Astrocyte (in vitro differentiated cells and primary cell): ENCODE data around the gene EXOC6B. TPM values are rescaled to one million over a fixed set of nuclear protein-coding genes. Genes with fewer than 3 reads are reported as not detected.
A peak's percentile ranks its signal among the peaks of the same experiment; 100 is the strongest.

ENCODE experiments used
- DNase-seq: peaks from one replicate; pipeline ENCODE4 v3.0.0-alpha.2; 2010; ENCODE audit warnings: low read depth
- FAIRE-seq: peaks from 2 replicates; lab custom pipeline; 2011; peaks lifted over from hg19 to GRCh38; lab: Jason Lieb, UNC
- H2AFZ ChIP-seq: 2 replicates; pipeline ENCODE4 v1.6.0; 2012; ENCODE audit warnings: low read depth, low read length, inconsistent platforms
- H3K27ac ChIP-seq: 2 replicates; pipeline ENCODE4 v1.5.1; 2011; ENCODE audit warnings: low read depth, low read length, inconsistent platforms
- H3K27me3 ChIP-seq: 2 replicates; pipeline ENCODE4 v1.6.0; 2011; ENCODE audit warnings: low read length, inconsistent platforms; ENCODE audit not compliant: insufficient read depth
- H3K36me3 ChIP-seq: 2 replicates; pipeline ENCODE4 v1.5.1; 2011; ENCODE audit warnings: low read length, inconsistent platforms; ENCODE audit not compliant: insufficient read depth
- H3K4me1 ChIP-seq: 2 replicates; pipeline ENCODE4 v1.5.1; 2011; ENCODE audit warnings: low read length, inconsistent platforms; ENCODE audit not compliant: insufficient read depth
- H3K4me2 ChIP-seq: 2 replicates; pipeline ENCODE4 v1.6.0; 2012; ENCODE audit warnings: low read length, inconsistent platforms
- H3K4me3 ChIP-seq: 2 replicates; pipeline ENCODE4 v1.5.1; 2011; ENCODE audit warnings: low read depth, mild to moderate bottlenecking, low read length, inconsistent platforms; ENCODE audit not compliant: insufficient read depth
- H3K79me2 ChIP-seq: 2 replicates; pipeline ENCODE4 v1.6.0; 2012; ENCODE audit warnings: mild to moderate bottlenecking, low read length, inconsistent platforms; ENCODE audit not compliant: insufficient read depth
- H3K9ac ChIP-seq: 2 replicates; pipeline ENCODE4 v1.6.0; 2012; ENCODE audit warnings: mild to moderate bottlenecking, low read length, inconsistent platforms
- H3K9me3 ChIP-seq: 2 replicates; pipeline ENCODE4 v1.5.1; 2012; ENCODE audit warnings: low read depth, mild to moderate bottlenecking, low read length, inconsistent platforms; ENCODE audit not compliant: insufficient read depth
- H4K20me1 ChIP-seq: 2 replicates; pipeline ENCODE4 v1.6.0; 2012; ENCODE audit warnings: low read length, inconsistent platforms; ENCODE audit not compliant: insufficient read depth
- H3K27ac Mint-ChIP-seq: one replicate; pipeline ENCODE4 v1.8.0; 2021; ENCODE audit warnings: mild to moderate bottlenecking, mixed read lengths; ENCODE audit not compliant: unreplicated experiment
- H3K27me3 Mint-ChIP-seq: one replicate; pipeline ENCODE4 v1.8.0; 2021; ENCODE audit warnings: low read depth, mixed read lengths; ENCODE audit not compliant: unreplicated experiment
- H3K36me3 Mint-ChIP-seq: one replicate; pipeline ENCODE4 v1.8.0; 2021; ENCODE audit warnings: low read depth, mixed read lengths; ENCODE audit not compliant: unreplicated experiment
- H3K4me1 Mint-ChIP-seq: one replicate; pipeline ENCODE4 v1.8.0; 2021; ENCODE audit warnings: low read depth, mixed read lengths; ENCODE audit not compliant: unreplicated experiment
- H3K4me3 Mint-ChIP-seq: one replicate; pipeline ENCODE4 v1.8.0; 2021; ENCODE audit warnings: mild to moderate bottlenecking, moderate library complexity, mixed read lengths; ENCODE audit not compliant: unreplicated experiment
- H3K9me3 Mint-ChIP-seq: one replicate; pipeline ENCODE4 v1.8.0; 2021; ENCODE audit warnings: mild to moderate bottlenecking, mixed read lengths; ENCODE audit not compliant: unreplicated experiment
- CTCF ChIP-seq: IDR thresholded peaks from 2 replicates; pipeline ENCODE4 v1.5.1; 2011; ENCODE audit warnings: low read depth, mild to moderate bottlenecking, inconsistent platforms, low read length, moderate library complexity; ENCODE audit not compliant: insufficient read depth
- EZH2 ChIP-seq: IDR thresholded peaks from 2 replicates; pipeline ENCODE4 v1.6.1; 2012; ENCODE audit warnings: mild to moderate bottlenecking, low read length, inconsistent platforms; ENCODE audit not compliant: insufficient read depth
- total RNA-seq: library from RNA; stranded (reverse); gene quantifications from 2 replicates; pipeline ENCODE4 v1.2.1, GENCODE V29; 2021

The EXOC6B gene
- total RNA-seq, 1 donor from 2014 or later = 31.8 TPM

GRCh38 chr2:72175636-72176035 lies 650.2 kb downstream of the EXOC6B start:
- Histone ChIP-seq H3K4me2 (no peak overlapping the region), H3K79me2 (no peaks in the 10 kb centered on the region), H3K4me3 (no peak overlapping the region), H3K27me3 (no peaks in the 10 kb centered on the region), H3K36me3 (no peaks in the 10 kb centered on the region), H3K27ac (no peak overlapping the region), H3K9me3 (no peaks in the 10 kb centered on the region), H4K20me1 (no peaks in the 10 kb centered on the region), H3K4me1 (peaks cover 4% of the 10 kb centered on the region), H2AFZ (no peak overlapping the region), H3K9ac (no peak overlapping the region)
- FAIRE-seq = no peak
- peaks cover 12% of the 10 kb centered on the region for H3K4me1 Mint-ChIP-seq
- no peak overlapping the region for H3K4me3 Mint-ChIP-seq
- no peaks in the 10 kb centered on the region for H3K27me3 Mint-ChIP-seq
- TF ChIP-seq EZH2 = no peak
- TF ChIP-seq CTCF = no peak
- no peak for DNase-seq
- no peaks in the 10 kb centered on the region for H3K9me3 Mint-ChIP-seq
- H3K36me3 Mint-ChIP-seq = peaks cover 29% of the 10 kb centered on the region
- no peak overlapping the region for H3K27ac Mint-ChIP-seq

- Mint-ChIP-seq H3K36me3 (peaks cover 21% of the 10 kb centered on the region), H3K9me3 (no peaks in the 10 kb centered on the region), H3K4me3 (no peak overlapping the region), H3K27ac (peak overlapping the region; percentile 73), H3K27me3 (no peaks in the 10 kb centered on the region), H3K4me1 (peaks cover 12% of the 10 kb centered on the region)
- Histone ChIP-seq H3K9ac (no peak overlapping the region), H3K4me3 (no peak overlapping the region), H3K27me3 (no peaks in the 10 kb centered on the region), H2AFZ (peak overlapping the region; percentile 13), H4K20me1 (no peaks in the 10 kb centered on the region), H3K4me1 (peaks cover 4% of the 10 kb centered on the region), H3K36me3 (no peaks in the 10 kb centered on the region), H3K4me2 (peak overlapping the region; percentile 41), H3K9me3 (no peaks in the 10 kb centered on the region), H3K79me2 (no peaks in the 10 kb centered on the region), H3K27ac (no peak overlapping the region)
- DNase-seq (peak; percentile 37), FAIRE-seq (no peak)
- TF ChIP-seq EZH2 (no peak), CTCF (no peak)
These were observed 652.1 kb downstream of the EXOC6B start for GRCh38 chr2:72173640-72174321.

- peaks cover 12% of the 10 kb centered on the region for H3K36me3 Mint-ChIP-seq
- H3K4me3 Mint-ChIP-seq = no peak overlapping the region
- H3K27ac Mint-ChIP-seq = no peak overlapping the region
These were observed 653.4 kb downstream of the EXOC6B start for GRCh38 chr2:72172478-72172877.

More at GRCh38 chr2:72172478-72172877, 653.4 kb downstream of the EXOC6B start:
- Histone ChIP-seq H3K79me2 (no peaks in the 10 kb centered on the region), H3K36me3 (no peaks in the 10 kb centered on the region), H3K27ac (no peak overlapping the region), H3K4me1 (peaks cover 4% of the 10 kb centered on the region), H4K20me1 (no peaks in the 10 kb centered on the region), H3K27me3 (no peaks in the 10 kb centered on the region), H3K9me3 (no peaks in the 10 kb centered on the region), H2AFZ (no peak overlapping the region), H3K9ac (no peak overlapping the region), H3K4me2 (no peak overlapping the region), H3K4me3 (no peak overlapping the region)
- TF ChIP-seq EZH2 (no peak), CTCF (no peak)
- Mint-ChIP-seq H3K4me1 (peaks cover 12% of the 10 kb centered on the region), H3K9me3 (no peaks in the 10 kb centered on the region), H3K27me3 (no peaks in the 10 kb centered on the region)
- DNase-seq (no peak), FAIRE-seq (no peak)
